Activated CD8-positive, alpha-beta memory T cell treated with anti-CD3 and anti-CD28 coated beads, Interleukin-2, amount 10 ng/mL, durations not matched to agents 7 days and 5 days (primary cell): ENCODE results near the gene SMG6. TPM values are rescaled to one million over a fixed set of nuclear protein-coding genes. Genes with fewer than 3 reads are reported as not detected.
A peak's percentile ranks its signal among the peaks of the same experiment; 100 is the strongest.
"Not testable (repeated sequence)": the region's sequence is repeated elsewhere in the genome, so short reads cannot be mapped to it uniquely, and the experiment has no call there.

Experiments used
- ATAC-seq: fragments of 150-1000 bp; cut with Tn5 transposase; one replicate; pipeline ENCODE4 v1.10.0; 2021; ENCODE audit warnings: moderate library complexity
- CTCF ChIA-PET: fragments of 350-600 bp; sonication (Branson Sonifier 250); formaldehyde crosslinking; loops from one replicate; lab custom pipeline; 2021; ENCODE audit warnings: antibody characterized with exemption; lab: Charles Lee
- DNase-seq: peaks from one replicate; pipeline ENCODE4 v3.0.0-alpha.2; 2020
- H3K27ac Mint-ChIP-seq: one replicate; pipeline ENCODE4 v1.8.0; 2021; ENCODE audit warnings: mild to moderate bottlenecking, mixed read lengths
- H3K27me3 Mint-ChIP-seq: one replicate; pipeline ENCODE4 v1.8.0; 2021; ENCODE audit warnings: mixed read lengths
- H3K36me3 Mint-ChIP-seq: one replicate; pipeline ENCODE4 v1.8.0; 2021; ENCODE audit warnings: mild to moderate bottlenecking, mixed read lengths
- H3K4me1 Mint-ChIP-seq: one replicate; pipeline ENCODE4 v1.8.0; 2021; ENCODE audit warnings: mixed read lengths
- H3K4me3 Mint-ChIP-seq: one replicate; pipeline ENCODE4 v1.8.0; 2021; ENCODE audit warnings: mild to moderate bottlenecking, moderate library complexity, mixed read lengths
- H3K9me3 Mint-ChIP-seq: one replicate; pipeline ENCODE4 v1.8.0; 2022; ENCODE audit warnings: low read depth, mixed read lengths
- total RNA-seq, 2 experiments: library from RNA; stranded (reverse); gene quantifications; one replicate each; pipeline ENCODE4 v1.2.3, GENCODE V29; 2021

SMG6 gene
- total RNA-seq, 2 experiments from 2014 or later, result 46.7 to 60.9 TPM

GRCh38 chr17:2146132-2146871 lies 157.3 kb downstream of the SMG6 start:
- H3K4me1 Mint-ChIP-seq, result peaks cover 14% of the 10 kb centered on the region
- no peak overlapping the region for H3K4me3 Mint-ChIP-seq
- ATAC-seq (no peak), DNase-seq (no peak)
- no peaks in the 10 kb centered on the region for H3K9me3 Mint-ChIP-seq
- H3K27ac Mint-ChIP-seq, result no peak overlapping the region
- CTCF ChIA-PET, result interaction anchor here (1.0 kb wide), 1 partner anchor 13 kb away, joined by 4 read pairs; no protein-coding TSS in a partner anchor
- peaks cover 15% of the 10 kb centered on the region for H3K36me3 Mint-ChIP-seq
- H3K27me3 Mint-ChIP-seq, result no peaks in the 10 kb centered on the region

GRCh38 chr17:2144701-2145100 lies 158.9 kb downstream of the SMG6 start:
- no peak for DNase-seq
- no peak for ATAC-seq
- Mint-ChIP-seq H3K4me1 (peaks cover 14% of the 10 kb centered on the region), H3K36me3 (peaks cover 15% of the 10 kb centered on the region), H3K27me3 (no peaks in the 10 kb centered on the region), H3K4me3 (no peak overlapping the region), H3K27ac (no peak overlapping the region), H3K9me3 (no peaks in the 10 kb centered on the region)
- CTCF ChIA-PET, result interaction anchor here (0.6 to 0.8 kb wide), 2 partner anchors 18 to 89 kb away, joined by 3 to 5 read pairs; partner anchors contain the start of gene HIC1

- H3K4me1 Mint-ChIP-seq, result peaks cover 21% of the 10 kb centered on the region
- peaks cover 10% of the 10 kb centered on the region for H3K36me3 Mint-ChIP-seq
- peak; percentile 36 for ATAC-seq
- no peaks in the 10 kb centered on the region for H3K27me3 Mint-ChIP-seq
- no peak for DNase-seq
- H3K4me3 Mint-ChIP-seq, result no peak overlapping the region
- CTCF ChIA-PET, result interaction anchor here (1.2 to 1.3 kb wide), 2 partner anchors 16 to 22 kb away, joined by 3 to 4 read pairs; no protein-coding TSS in a partner anchor
- H3K27ac Mint-ChIP-seq, result no peak overlapping the region
- no peaks in the 10 kb centered on the region for H3K9me3 Mint-ChIP-seq
Measured at GRCh38 chr17:2143332-2143731, 160.3 kb downstream of the SMG6 start.

DNA sequence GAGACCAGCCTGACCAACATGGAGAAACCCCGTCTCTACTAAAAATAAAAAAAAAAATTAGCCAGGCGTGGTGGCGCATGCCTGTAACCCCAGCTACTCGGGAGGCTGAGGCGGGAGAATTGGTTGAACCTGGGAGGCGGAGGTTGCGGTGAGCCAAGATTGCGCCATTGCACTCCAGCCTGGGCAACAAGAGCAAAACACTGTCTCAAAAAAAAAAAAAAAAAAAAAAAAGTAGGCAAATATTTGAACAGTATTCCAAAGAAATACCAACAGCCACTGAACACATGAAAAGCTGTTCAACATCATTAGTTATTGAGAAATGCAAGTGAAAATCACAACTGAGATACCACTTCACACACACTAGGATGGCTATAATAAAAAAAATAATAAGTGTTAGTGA lies 160.9 kb downstream of the SMG6 start:
- not testable (repeated sequence) for ATAC-seq, H3K27ac Mint-ChIP-seq, H3K9me3 Mint-ChIP-seq, H3K27me3 Mint-ChIP-seq, H3K4me3 Mint-ChIP-seq, DNase-seq, H3K36me3 Mint-ChIP-seq
- peaks cover 27% of the 10 kb centered on the region for H3K4me1 Mint-ChIP-seq
- CTCF ChIA-PET, result interaction anchor here (1.3 kb wide), 1 partner anchor 16 kb away, joined by 3 read pairs; no protein-coding TSS in a partner anchor

- DNase-seq (no peak), ATAC-seq (no peak)
- Mint-ChIP-seq H3K27ac (no peak overlapping the region), H3K27me3 (no peaks in the 10 kb centered on the region), H3K36me3 (peaks cover 15% of the 10 kb centered on the region), H3K4me1 (peaks cover 34% of the 10 kb centered on the region), H3K4me3 (no peak overlapping the region), H3K9me3 (no peaks in the 10 kb centered on the region)
- CTCF ChIA-PET, result no interaction called here
Measured at GRCh38 chr17:2140683-2141082, 162.9 kb downstream of the SMG6 start.

DNA sequence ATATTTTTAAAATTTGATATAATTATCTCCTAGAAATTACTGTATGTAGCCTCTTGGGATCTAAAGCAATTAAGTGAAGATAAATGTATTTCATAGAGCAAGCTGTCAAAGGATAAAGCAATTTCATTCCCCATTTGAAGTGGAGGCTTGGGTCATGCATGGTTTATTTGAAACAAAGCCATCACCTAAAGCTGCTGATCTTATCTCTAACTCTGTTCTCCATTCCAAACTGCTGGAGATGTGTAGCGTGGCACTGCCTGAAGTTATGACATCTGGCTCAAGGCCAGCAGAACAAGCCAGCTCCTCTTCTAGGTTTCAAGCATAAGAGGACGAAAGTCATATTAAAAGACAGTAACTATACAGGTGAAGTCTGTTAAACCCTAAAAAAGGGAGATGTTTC lies 164.8 kb downstream of the SMG6 start:
- peaks cover 15% of the 10 kb centered on the region for H3K36me3 Mint-ChIP-seq
- H3K4me3 Mint-ChIP-seq, result no peak overlapping the region
- no peaks in the 10 kb centered on the region for H3K9me3 Mint-ChIP-seq
- H3K27ac Mint-ChIP-seq, result peak overlapping the region; percentile 77
- peaks cover 33% of the 10 kb centered on the region for H3K4me1 Mint-ChIP-seq
- DNase-seq (no peak), ATAC-seq (no peak)
- CTCF ChIA-PET, result interaction anchor here (1.1 to 2.8 kb wide), 9 partner anchors 14 to 106 kb away, joined by 3 to 8 read pairs (median 5); partner anchors contain the start of gene HIC1
- no peaks in the 10 kb centered on the region for H3K27me3 Mint-ChIP-seq

DNA sequence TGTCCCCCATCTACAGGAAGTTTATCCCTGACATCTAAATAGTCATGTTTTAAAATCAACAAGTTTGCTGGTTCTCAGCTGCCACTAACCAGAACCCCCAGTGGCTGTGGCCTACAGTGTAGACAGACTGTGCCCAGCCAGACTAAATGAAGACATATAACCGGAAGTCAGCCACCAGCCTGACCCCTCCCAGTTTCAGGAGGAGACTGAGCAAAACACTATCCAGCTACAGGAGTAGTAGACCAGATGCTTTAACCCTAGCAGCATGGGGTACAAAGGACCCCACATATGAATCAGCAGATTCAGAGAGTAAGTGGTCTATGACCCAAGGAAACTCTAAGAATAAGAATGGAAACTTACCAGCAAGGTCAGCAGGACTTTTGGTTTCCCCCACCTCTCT lies 165.3 kb downstream of the SMG6 start:
- no peaks in the 10 kb centered on the region for H3K27me3 Mint-ChIP-seq
- peak; percentile 75 for DNase-seq
- peak; percentile 95 for ATAC-seq
- H3K27ac Mint-ChIP-seq, result peak overlapping the region; percentile 77
- no peak overlapping the region for H3K4me3 Mint-ChIP-seq
- peaks cover 30% of the 10 kb centered on the region for H3K4me1 Mint-ChIP-seq
- H3K36me3 Mint-ChIP-seq, result peaks cover 13% of the 10 kb centered on the region
- H3K9me3 Mint-ChIP-seq, result no peaks in the 10 kb centered on the region
- CTCF ChIA-PET, result interaction anchor here (0.7 to 2.8 kb wide), 11 partner anchors 14 to 106 kb away, joined by 3 to 8 read pairs (median 3); partner anchors contain the start of gene HIC1

DNA sequence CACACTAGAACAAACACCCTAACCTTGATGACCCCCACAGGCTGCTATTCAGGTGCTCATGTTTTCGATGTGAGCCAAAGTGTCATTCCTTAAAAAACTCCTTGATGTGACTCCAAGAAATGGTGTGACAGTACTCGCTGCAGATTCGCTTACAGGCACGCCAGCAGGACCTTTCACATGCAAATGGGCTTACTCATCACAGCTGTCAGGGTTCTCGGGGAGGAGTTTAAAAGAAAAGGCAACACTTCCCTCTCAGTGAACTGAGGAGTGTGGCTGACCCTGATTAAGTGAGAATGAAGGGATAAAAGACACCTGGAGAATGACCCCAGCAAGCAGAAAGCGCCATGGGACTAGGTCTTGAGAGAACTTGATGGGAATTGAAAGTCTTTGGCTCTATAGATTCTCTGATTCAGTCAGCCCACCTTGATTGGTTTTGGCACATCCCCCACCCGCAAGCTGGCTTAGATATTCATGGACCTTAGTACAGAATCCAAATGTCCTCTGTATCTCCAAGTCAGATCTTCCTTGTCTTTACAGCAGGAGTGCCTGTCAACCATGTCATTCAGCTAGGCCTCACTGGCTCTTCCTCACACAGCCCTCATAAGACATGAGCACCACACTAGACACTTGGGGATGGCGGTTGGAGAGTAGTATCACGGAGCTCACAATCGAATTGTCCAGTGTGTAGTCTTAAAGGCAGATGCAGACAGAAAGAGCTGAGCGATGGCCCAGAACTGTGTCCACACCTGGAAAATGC lies 166.1 kb downstream of the SMG6 start:
- Mint-ChIP-seq H3K36me3 (peaks cover 12% of the 10 kb centered on the region), H3K27me3 (no peaks in the 10 kb centered on the region), H3K9me3 (no peaks in the 10 kb centered on the region), H3K4me1 (peaks cover 28% of the 10 kb centered on the region), H3K4me3 (no peak overlapping the region), H3K27ac (peak overlapping the region; percentile 77)
- DNase-seq (no peak), ATAC-seq (no peak)
- CTCF ChIA-PET, result interaction anchor here (0.7 to 2.8 kb wide), 10 partner anchors 13 to 107 kb away, joined by 3 to 8 read pairs (median 4); partner anchors contain the start of gene HIC1

GRCh38 chr17:2136241-2136640 lies 167.3 kb downstream of the SMG6 start:
- ATAC-seq, result no peak
- H3K27ac Mint-ChIP-seq, result no peak overlapping the region
- no peak for DNase-seq
- no peaks in the 10 kb centered on the region for H3K9me3 Mint-ChIP-seq
- no peak overlapping the region for H3K4me3 Mint-ChIP-seq
- H3K36me3 Mint-ChIP-seq, result peaks cover 15% of the 10 kb centered on the region
- CTCF ChIA-PET, result interaction anchor here (1.3 kb wide), 1 partner anchor 15 kb away, joined by 3 read pairs; no protein-coding TSS in a partner anchor
- no peaks in the 10 kb centered on the region for H3K27me3 Mint-ChIP-seq
- peaks cover 28% of the 10 kb centered on the region for H3K4me1 Mint-ChIP-seq

- Mint-ChIP-seq H3K4me1 (peaks cover 17% of the 10 kb centered on the region), H3K9me3 (no peaks in the 10 kb centered on the region), H3K4me3 (no peak overlapping the region), H3K36me3 (peaks cover 6% of the 10 kb centered on the region), H3K27ac (no peak overlapping the region), H3K27me3 (no peaks in the 10 kb centered on the region)
- CTCF ChIA-PET, result interaction anchor here (1.7 kb wide), 1 partner anchor 62 kb away, joined by 3 read pairs; no protein-coding TSS in a partner anchor
- DNase-seq, result no peak
- no peak for ATAC-seq
Measured at GRCh38 chr17:2128011-2128410, 175.6 kb downstream of the SMG6 start.

DNA sequence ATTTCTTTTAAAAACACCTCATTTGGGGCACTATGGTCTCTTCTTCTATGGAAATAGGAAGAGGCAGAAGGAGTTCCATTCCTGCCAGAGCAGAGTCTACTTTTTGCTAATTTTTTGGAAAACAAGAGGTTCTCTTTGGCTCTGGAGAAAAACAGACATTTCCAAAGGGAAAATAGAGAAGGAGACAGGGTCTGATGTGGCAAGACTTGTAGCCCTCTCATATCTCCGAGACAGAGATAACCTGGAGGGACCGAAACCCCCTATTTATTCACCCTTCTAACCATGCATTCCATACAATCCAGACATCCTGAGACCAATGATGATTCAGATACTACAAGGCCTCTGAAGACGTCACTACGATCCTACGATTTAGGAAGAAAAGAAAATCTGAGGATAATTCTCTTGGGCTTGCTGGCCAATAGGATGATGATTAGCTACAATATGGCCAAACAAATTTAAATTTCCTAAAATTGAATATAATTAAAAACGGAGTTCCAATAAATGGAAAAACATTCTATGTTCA lies 178.5 kb downstream of the SMG6 start:
- CTCF ChIA-PET, result interaction anchor here (0.7 to 1.7 kb wide), 3 partner anchors 13 to 156 kb away, joined by 3 to 5 read pairs (median 5); no protein-coding TSS in a partner anchor
- ATAC-seq, result no peak
- Mint-ChIP-seq H3K9me3 (no peaks in the 10 kb centered on the region), H3K27me3 (no peaks in the 10 kb centered on the region), H3K4me3 (no peak overlapping the region), H3K36me3 (peaks cover 6% of the 10 kb centered on the region), H3K4me1 (peaks cover 24% of the 10 kb centered on the region), H3K27ac (no peak overlapping the region)
- no peak for DNase-seq

DNA sequence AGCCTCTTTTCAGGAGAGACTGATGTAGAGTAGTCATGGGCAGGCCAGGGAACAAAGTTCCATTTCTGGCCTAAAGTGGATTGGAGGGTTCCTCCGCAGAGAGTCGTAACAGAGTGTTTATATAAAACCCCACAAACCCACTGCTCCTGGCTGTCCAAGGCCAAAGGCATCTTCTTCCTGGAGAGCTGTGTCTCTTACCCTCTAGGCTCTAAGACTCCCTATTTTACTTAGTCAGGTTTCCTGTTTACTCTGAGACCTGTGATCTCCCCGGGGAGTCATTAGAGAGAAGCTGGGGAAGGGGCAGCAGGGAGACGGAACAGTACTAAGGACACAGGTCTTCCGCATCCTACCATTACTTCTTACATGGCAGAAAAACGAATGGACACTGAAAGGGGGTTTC lies 179.2 kb downstream of the SMG6 start:
- peaks cover 24% of the 10 kb centered on the region for H3K4me1 Mint-ChIP-seq
- no peak for ATAC-seq
- no peaks in the 10 kb centered on the region for H3K9me3 Mint-ChIP-seq
- no peak overlapping the region for H3K4me3 Mint-ChIP-seq
- DNase-seq, result no peak
- H3K27me3 Mint-ChIP-seq, result no peaks in the 10 kb centered on the region
- peak overlapping the region; percentile 75 for H3K27ac Mint-ChIP-seq
- peaks cover 8% of the 10 kb centered on the region for H3K36me3 Mint-ChIP-seq
- CTCF ChIA-PET, result interaction anchor here (0.7 to 1.7 kb wide), 2 partner anchors 14 to 59 kb away, joined by 5 read pairs; no protein-coding TSS in a partner anchor
